Stimulated activated CD4-positive, alpha-beta T cell treated with anti-CD3 and anti-CD28 coated beads, Interleukin-12 subunit alpha, Interleukin-12 subunit beta, amount 100 ng/mL, for 4 hours (primary cell): ENCODE measurements around the gene CRLF2.
"Not testable (repeated sequence)": the region's sequence is repeated elsewhere in the genome, so short reads cannot be mapped to it uniquely, and the experiment has no call there.

Experiments
- DNase-seq: peaks from one replicate; pipeline ENCODE4 v3.0.0-alpha.2; 2020

CRLF2 gene, protein sequence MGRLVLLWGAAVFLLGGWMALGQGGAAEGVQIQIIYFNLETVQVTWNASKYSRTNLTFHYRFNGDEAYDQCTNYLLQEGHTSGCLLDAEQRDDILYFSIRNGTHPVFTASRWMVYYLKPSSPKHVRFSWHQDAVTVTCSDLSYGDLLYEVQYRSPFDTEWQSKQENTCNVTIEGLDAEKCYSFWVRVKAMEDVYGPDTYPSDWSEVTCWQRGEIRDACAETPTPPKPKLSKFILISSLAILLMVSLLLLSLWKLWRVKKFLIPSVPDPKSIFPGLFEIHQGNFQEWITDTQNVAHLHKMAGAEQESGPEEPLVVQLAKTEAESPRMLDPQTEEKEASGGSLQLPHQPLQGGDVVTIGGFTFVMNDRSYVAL

DNA sequence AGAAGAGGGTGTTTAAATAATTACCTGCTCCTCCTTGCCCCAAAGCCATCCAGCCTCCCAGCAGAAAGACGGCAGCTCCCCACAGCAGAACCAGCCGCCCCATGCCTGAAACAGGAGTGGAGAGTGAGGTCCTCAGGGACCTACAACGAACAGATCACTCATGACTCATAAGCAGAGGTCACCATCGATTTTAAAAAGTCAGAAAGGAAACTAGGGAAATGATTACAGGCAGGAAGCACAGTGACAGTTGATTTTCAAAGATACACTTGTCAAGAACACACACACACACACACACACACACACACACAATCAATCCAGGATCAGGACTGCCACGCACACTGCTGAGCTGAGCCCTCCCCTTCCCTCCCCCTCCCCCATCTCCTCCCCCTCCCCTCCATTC, at the start of gene CRLF2:
Gene CRLF2 (minus strand): TSS at position 118 of the 400 bp plus-strand sequence. CDS start 15 bp downstream, at position 103.
- no peak for DNase-seq

DNA sequence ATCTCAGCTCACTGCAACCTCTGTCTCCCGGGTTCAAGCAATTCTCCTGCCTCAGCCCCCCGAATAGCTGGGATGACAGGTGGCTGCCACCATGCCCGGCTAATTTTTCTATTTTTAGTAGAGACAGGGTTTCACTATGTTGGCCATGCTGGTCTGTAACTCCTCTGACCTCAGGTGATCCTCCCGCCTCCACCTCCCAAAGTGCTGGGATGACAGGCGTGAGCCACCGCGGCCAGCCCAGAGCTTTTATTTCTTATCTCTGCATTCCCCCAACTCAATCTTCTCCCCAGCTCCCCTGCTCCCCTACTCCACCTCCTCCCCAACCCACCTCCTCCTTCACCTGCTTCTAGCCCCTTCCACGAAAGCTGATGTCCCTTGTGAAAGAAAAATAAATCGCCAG, 49.3 kb upstream of the CRLF2 start:
- DNase-seq: not testable (repeated sequence)

DNA sequence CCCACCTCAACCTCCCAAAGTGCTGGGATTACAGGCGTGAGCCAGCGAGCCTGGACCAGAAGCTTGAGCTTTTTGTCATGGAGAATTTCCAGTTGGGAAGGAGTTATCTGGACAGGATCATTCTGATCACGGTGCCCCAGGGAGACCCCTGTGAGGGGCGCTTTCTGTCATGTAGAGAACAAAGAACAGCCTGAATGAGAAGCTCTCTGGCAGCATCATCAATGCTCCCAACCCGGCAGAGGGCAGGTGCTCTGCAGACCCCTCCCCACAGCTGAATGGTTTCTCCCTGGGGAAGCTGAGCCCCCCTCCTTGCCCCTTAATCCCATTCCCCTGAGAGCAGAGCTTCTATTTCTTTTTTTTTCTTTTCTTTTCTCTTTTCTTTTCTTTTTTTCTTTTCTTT, 48.8 kb upstream of the CRLF2 start:
- no peak for DNase-seq

DNA sequence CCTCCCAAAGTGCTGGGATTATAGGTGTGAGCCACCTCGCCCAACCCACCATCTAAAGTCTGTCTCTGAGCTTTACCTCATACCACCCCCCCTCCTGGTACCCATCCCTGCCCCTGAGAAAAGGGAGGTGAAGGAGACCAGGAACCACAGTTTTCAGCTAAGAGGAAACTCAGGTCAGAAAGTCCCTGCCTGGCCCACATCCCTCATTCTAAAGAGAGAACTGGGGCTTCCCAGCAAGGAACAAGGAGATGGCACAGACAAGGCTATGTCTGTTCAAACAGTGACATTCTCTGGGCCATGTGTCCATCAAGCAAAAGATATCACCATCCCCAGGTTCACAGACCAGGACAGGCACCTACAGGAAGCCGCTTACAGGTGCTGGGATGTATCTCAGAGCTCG, 40.4 kb upstream of the CRLF2 start:
- DNase-seq: no peak

DNA sequence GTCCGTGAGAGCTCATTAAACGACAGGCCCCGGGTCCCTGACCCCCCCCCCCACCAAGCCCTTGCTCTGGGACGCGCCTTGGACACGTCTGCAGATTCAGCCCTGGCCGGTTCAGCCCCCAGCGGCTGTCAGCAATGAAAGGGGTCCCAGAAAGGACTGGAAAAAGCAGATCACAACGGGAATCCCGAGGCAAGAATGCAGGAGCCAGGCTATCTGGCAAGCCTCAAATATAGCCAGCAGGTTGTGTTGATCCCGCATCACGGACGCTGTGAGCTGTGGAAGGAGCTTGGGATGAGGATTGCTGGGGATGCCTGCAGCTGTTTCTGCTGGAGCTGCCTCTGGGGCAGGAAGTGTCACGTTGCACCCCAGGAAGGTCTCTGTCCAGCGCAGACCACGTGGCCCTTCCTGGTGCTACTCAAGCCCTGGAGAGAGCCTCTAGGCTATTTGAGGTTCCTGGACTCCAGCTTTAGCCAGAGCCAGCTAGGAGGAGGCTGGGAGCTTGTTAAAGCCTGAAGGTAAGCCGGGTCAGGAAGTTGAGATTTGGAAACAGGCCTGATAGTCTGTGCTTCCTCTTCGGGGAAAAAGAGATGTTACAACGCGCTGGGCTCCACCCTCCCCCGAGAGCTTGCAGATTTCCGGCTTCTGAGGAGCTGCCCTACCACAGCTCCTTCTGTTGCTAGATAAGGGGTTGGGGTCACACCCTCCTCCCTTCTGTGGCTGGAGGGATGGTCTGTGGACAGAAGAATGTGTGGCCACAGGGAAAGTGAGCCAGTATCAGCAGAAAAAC, 36.8 kb upstream of the CRLF2 start:
- DNase-seq: no peak

DNA sequence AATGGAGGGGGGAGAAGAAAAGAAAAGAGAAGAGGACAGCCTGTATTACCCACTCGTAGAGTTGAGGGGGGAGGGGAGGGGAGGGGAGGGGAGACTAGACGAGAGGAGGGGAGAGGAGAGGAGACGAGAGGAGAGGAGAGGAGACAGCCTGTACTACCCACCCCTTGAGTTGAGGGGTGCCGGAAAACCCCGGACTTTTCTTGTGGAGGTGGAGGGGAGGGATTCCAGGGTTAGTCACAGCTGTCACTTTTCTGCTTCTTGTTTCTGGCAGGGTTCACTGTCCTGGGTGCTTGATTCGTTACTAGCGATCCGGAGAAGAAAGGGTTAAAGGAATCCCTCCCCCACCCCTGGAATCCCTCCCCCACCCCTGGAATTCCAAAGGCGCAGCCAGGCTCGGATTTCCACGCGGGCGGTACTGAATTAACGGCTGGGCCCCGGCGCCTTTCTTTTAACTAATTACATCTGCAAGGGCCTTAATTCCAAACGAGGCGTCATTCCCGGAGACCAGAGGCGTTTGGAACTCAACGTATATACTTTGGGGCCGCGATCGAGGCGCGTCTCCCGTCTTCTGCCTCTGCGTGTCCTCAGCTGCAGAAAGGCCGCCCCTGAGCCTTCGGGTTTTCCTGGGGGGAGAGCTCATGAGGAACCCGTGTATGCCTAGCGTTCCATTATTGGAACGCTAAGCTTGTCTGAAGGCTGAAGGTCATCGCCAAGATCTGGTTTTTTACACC, 36.0 kb upstream of the CRLF2 start:
- no peak for DNase-seq

DNA sequence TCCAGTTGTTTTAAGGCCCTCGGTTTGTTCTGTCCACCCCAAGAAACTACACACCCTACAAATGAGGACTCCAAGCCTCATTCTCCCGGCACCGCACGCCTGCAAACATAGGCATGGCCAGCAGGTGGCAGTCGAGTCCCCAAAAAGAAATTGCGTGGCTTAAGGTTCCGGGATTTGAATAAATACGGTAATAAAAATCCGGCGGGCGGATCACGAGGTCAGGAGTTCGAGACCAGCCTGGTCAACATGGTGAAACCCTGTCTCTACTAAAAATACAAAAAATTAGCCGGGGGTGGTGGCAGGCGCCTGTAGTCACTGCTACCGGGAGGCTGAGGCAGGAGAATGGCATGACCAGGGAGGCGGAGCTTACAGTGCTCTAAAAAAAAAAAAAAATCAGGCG, 34.4 kb upstream of the CRLF2 start:
- DNase-seq: peak; percentile 82

DNA sequence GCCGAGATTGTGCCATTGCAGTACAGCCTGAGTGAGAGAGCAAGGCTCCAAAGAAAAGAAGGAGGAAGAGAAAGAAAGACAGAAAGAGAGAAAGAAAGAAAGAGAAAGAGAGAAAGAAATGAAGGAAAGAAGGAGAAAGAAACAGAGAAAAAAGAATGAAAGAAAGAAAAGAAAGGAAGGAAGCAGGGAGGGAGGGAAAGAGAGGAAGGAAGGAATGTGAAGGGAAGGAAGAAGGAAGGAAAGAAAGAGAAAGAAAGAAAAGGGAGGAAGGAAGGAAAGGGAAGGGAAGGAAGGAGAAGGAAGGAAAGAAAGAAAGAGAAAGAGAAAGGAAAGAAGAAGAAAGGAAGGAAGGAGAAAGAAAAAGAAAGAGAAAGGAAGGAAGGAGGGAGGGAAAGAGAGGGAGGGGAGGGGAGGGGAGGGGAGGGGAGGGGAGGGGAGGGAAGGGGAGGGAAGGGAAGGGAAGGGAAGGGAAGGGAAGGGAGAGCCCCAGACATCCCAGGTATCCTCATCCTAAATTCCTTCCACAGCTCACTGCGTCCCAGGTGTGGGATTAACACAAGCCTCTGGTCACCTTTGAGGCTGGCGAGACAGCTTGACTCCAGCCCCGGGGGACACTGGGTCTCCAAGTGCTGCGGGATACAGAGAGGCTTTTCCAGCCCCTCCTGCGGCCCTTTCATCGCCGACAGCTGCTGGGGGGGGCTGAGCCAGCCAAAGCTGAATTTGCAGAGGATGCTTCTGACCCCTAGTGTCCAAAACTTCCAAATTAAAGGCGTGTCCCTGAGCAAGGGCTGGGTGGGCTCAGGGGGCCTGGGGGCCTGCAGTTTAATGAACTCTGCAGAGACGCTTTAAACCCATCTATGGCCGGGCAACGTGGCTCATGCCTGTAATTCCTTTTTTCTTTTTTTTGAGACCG, 32.0 kb upstream of the CRLF2 start:
- no peak for DNase-seq

DNA sequence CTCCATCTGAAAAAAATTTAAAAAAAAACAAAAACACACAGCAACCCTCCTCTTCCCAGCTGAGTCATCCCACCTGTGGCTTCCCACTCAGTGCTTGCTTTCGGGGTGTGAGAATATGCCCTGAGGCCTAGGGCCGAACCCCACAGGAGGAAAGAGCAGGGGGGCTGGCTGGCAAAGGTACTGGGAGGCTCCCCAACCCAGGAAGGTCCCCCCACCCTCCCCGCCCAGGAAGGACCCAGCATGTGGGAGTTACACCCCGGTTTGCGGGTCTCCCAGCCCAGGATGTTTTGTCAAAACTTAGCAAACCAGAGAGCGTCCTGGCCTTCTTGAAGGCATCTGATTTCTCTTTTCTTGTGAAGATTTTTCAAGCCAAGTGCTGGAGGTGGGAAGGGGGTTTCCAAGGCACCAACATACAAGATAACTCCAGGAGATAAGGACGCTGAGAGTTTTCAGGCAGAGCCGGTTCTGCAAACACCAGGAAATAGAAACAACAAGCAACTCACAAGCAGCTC, 30.5 kb upstream of the CRLF2 start:
- no peak for DNase-seq

DNA sequence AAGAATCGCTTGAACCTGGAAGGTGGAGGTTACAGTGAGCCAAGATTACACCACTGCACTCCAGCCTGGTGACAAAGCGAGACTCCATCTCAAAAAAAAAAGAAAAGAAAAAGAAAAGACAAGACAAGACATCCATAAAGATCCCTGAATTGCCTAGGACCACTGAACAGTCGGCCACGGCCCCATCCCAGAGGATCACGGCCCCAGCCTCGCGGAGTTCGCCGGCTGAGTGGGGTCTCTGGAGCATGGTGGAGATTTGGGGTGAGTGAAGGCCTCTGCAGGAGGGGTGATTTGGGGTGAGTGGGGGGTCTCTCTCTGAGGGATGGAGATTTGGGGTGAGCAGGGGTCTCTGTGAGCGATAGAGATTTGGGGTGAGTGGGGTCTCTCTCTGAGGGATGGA, 28.1 kb upstream of the CRLF2 start:
- not testable (repeated sequence) for DNase-seq

DNA sequence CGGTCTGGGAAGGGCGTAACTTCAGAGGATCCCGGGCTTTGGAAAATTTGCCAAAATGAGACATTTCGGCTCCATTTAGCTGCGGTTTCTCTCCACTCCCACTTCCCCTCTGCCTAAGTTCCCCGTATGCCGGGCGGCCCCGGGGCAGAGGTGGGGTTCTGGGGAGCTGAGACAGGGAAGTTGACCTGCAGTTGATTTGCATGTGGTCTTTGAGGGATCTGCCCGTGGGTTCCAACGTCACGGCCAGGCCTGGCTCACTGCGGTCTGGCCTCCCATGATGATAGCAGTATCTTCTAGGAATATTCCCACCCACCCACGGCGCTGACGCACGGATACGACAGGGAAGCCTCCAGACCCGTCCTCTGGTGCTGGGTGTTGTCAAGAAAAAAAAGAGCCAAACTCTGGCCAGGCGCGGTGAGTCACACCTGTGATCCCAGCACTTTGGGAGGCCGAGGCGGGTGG, 27.3 kb upstream of the CRLF2 start:
- no peak for DNase-seq

DNA sequence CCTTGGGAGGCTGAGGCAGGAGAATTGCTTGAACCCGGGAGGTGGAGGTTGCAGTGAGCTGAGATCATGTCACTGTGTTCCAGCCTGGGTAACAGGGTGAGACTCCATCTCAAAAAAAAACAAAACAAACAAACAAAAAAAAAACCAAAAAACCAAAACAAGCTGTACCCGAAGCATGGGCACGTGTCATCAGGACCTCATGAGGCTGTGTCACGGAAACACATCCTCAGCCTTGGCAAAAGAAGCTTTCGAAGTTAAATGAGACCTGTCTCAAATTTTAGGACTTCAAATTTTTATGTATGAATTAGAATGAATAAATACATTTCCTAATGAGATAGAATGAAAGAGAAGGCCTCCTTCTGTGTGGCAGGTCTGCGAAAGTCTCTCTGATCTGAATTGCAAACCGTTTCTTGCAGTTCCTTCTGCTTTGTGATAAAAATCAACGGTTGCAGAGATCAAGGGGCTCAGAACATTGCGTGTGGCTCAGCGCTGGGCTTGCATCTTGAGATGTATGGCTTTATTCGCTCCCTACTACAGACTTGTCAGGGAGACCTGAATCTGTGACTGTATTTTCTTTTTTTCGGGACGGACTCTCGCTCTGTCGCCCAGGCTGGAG, 19.5 kb upstream of the CRLF2 start:
- no peak for DNase-seq

DNA sequence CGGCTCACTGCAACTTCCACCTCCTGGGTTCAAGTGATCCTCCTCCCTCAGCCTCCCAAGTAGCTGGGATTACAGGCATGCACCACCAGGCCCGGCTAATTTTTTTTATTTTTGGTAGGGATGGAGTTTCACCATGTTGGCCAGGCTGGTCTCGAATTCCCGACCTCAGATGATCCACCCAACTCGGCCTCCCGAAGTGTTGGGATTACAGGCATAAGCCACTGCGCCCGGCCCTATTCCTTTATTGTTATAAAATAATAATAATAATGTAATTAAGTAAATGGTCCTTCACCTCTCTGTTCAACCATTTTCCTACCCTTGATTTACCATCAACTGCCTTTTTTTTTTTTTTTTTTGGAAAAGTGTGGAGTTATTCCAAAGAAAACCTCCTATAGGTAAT, 15.7 kb upstream of the CRLF2 start:
- not testable (repeated sequence) for DNase-seq

DNA sequence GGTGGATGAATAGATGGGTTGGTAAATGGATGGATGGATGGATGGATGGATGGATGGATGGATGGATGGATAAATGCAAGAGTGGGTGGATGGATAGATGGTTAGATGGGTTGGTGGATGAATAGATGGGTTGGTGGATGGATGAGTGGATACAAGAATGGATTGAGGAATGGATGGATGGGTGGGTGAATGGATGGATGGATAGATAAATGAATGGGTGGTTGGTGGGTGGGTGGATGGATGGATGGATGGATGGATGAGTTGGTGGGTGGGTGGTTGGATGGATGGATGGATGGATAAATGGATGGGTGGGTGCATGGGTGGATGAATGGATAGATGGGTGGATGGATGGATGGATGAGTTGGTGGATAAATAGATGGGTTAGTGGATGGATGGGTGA, 13.8 kb upstream of the CRLF2 start:
- DNase-seq: no peak

DNA sequence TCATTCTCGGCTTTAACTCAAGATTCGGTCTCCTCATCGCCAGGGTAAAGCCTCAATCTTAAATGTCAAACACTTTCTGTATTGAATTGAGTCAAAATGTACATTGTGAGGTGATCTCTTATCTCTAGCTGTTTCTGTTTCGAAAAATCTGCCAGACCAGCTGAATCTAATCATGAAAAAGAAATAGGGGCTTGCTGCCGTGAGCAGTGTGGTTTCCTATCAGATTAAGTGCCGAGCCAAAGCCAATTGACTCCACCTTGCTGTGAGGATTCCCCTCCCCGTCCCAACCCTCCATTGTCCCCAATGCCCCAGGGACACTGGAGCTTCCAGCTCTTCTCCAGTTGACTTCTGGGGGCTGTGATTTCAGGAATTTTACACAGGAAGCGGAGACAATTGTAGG, 12.5 kb upstream of the CRLF2 start:
- DNase-seq: no peak

DNA sequence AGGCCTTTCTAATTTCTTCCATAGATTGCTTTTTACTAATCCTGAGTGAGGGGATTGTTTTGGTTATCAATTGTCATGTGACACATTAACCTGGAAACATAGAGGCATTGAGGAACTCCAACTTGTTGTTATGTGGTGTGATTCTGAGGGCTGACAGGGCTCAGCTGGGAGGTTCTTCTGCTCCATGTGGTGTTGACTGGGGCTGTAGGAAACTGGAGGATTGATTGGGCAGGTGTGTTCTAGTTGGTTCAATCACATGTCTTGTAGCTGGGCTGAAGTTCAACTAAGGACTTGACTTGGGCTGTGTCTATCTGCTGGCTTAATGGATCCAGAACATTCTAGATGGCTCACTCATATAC, 10.8 kb upstream of the CRLF2 start:
- DNase-seq: no peak

DNA sequence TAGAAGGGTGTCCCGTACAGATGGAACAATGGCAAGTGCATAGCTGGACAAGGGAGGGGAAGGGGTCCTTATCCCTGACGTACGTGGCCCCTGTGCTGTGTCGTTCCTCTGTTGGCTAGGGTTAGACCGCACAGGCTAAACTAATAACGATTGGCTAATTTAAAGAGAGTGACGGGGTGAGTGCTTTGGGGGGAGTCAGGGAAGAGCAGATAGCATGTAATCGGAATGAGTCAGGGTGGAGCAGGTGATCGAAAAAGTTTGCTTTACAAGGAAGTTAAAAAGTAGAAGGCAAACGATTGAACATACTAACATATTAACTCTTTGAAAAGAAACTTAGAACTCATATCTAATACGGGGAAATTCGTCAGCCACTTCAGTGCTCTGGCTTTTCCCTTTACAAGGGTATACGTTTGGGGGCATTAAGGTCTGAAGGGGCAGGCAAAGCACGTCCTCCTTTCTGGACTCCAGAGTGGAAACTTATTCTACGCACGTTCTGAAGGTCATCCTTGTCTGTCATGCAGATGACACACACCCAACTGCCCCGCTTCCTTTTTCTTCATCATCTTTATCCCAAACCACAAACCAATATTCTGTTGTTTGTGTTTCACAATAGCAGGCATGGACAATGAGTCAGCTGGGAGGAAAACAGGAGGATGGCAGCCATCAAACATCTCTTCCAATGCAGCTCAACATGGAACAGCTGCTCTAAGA, 10.2 kb upstream of the CRLF2 start:
- no peak for DNase-seq

DNA sequence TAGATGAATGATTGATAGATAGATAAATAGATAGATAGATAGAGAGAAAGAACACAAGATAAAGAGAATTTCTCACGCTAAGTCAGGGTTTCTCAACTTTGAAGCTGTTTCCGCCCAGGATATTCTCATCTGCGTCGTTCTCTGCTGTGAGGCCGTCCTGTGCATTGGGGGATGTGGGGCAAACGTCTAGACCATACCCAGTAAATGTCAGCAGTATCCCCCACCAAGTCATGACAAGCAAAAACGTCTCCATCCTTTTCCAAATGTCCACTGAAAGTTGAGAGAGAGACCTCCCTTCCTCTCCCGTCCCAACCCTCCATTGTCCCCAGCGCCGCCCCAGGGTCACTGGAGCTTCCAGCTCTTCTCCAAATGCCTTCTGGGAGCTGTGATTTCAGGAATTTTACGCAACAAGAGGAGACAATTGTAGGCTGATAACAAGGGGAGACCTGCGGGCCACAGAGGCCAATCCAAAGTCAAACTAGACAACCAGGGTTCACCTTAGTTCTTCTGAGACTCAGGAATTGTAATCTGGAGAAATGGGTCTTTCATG, 8.9 kb upstream of the CRLF2 start:
- DNase-seq: no peak

DNA sequence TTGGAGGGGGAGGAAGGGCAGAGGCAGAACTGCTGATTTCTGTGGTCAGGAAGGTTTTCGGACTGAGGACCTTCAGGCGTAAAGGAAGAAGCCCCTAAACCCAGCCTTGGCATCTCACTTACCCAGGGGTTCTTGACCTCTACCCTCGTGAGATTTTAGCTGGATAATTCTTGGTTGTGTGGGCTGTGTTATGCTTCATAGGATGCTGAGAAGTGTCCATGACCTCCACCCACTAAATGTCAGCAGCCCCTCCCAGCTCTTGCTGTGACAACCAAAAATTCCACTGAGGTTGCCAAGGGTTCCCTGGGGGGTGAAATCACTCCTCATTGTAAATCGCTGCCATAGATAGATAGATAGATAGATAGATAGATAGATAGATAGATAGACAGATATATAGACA, 5.8 kb upstream of the CRLF2 start:
- no peak for DNase-seq

DNA sequence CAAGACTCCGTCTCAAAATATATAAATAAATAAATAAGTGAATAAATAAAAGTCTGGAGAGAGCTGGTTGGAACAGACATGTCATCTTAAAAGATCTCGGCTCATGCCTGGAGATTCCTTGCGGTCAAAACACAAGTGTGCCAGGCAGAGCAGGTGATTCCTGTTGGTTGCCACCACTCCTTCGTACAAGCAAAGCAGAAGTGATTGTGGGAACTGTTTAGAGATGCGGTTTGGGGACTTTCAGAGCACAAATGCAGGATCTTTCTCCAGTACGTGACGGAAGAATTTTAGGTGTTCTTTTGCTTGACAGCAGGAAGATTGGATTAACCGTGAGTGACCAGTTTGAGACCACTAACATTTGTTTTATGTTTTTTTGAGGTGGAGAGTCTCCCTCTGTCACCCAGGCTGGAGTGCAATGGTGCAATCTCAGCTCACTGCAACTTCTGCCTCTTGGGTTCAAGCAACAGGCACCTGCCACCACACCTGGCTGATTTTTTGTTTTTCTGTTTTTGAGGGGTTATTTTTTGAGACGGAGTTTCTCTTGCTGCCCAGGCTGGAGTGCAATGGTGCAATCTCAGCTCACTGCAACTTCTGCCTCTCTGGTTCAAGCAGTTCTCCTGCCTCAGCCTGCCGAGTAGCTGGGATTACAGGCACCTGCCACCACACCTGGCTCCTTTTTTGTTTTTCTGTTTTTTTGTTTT, 2.8 kb upstream of the CRLF2 start:
- DNase-seq: no peak
